Testis (tissue), 3 donors: Measurements from ENCODE around the gene PAIP1. TPM values are rescaled to one million over a fixed set of nuclear protein-coding genes. Genes with fewer than 3 reads are reported as not detected.

ENCODE experiments used
- DNase-seq: peaks from one replicate; pipeline ENCODE4 v3.0.0-alpha.2; 2019
- H3K27ac ChIP-seq, 2 donors: fragments of 200-600 bp; sonication (generic); one replicate each; pipeline ENCODE4 v1.5.1; 2019
- H3K27me3 ChIP-seq: fragments of 200-600 bp; sonication (generic); one replicate; pipeline ENCODE4 v1.5.1; 2019
- H3K36me3 ChIP-seq: fragments of 200-600 bp; sonication (generic); one replicate; pipeline ENCODE4 v1.5.1; 2017; ENCODE audit warnings: low read depth; ENCODE audit errors: missing control alignments
- H3K4me1 ChIP-seq: fragments of 200-600 bp; sonication (generic); one replicate; pipeline ENCODE4 v1.5.1; 2019
- H3K4me3 ChIP-seq, 2 donors: fragments of 200-600 bp; sonication (generic); one replicate each; pipeline ENCODE4 v1.5.1; 2017 to 2019
- H3K9me3 ChIP-seq: fragments of 200-600 bp; sonication (generic); one replicate; pipeline ENCODE4 v1.5.1; 2017
- CTCF ChIP-seq, 3 experiments: fragments of 450-650 bp in 2 of 3; fragments of 200-600 bp in 1 of 3; sonication (generic) in 1 of 3; IDR thresholded peaks; one replicate each; pipeline ENCODE4 v1.5.1; 2016 to 2019; ENCODE audit warnings: antibody characterized with exemption in 3 of 3, mild to moderate bottlenecking in 2 of 3, moderate library complexity in 1 of 3
- POLR2A ChIP-seq: fragments of 450-650 bp; IDR thresholded peaks from one replicate; pipeline ENCODE4 v1.6.1; 2017; ENCODE audit warnings: antibody characterized with exemption, mild to moderate bottlenecking, moderate library complexity
- WGBS, 2 donors: methylation state at CpG; one replicate each; pipeline ENCODE4 v1.1.5; 2018; 5-methylcytosine and 5-hydroxymethylcytosine counted together
- intact Hi-C: fragments of 100-400 bp; cut with DNase I; formaldehyde crosslinking; loops from one replicate; pipeline ENCODE4 v1.15.1; 2023; ENCODE audit warnings: low total_unique reads
- polyA plus RNA-seq: library from polyadenylated mRNA; stranded (reverse); fragments of 350-450 nt; fragmentation: Illumina TruSeq; extraction: RNeasy Lipid Tissue Mini Kit (QIAGEN cat#74804); gene quantifications from one replicate; pipeline ENCODE4 v1.2.3, GENCODE V29; 2014; ENCODE audit warnings: low read depth, low replicate concordance; ENCODE audit not compliant: insufficient read depth
- total RNA-seq, 2 donors: library from RNA; depleted of rRNA; stranded (reverse); fragments of >200 nt; gene quantifications; one replicate each; pipeline ENCODE4 v1.2.3, GENCODE V29; 2016

Gene PAIP1
- total and polyA plus RNA-seq, 3 donors from 2014 or later: 103 to 135 (median 117) TPM

GRCh38 chr5:43589310-43589709, 32.4 kb upstream of the PAIP1 start:
- no peak for DNase-seq
- H3K36me3 ChIP-seq: no peaks in the 10 kb centered on the region
- 89 to 94% methylated on average over 1 of the region's 1 CpG for WGBS, 2 donors
- H3K27me3 ChIP-seq: no peaks in the 10 kb centered on the region
- H3K9me3 ChIP-seq: no peaks in the 10 kb centered on the region
- H3K4me1 ChIP-seq: no peaks in the 10 kb centered on the region
- intact Hi-C loops: no loop called here
- no peak for TF ChIP-seq CTCF (IDR thresholded peaks at IDR 0.05)
- TF ChIP-seq POLR2A: no peak
- no peak overlapping the region for H3K4me3 ChIP-seq
- no peak overlapping the region for H3K27ac ChIP-seq

- intact Hi-C loops: no loop called here
- TF ChIP-seq POLR2A (no peak), CTCF (IDR thresholded peaks at IDR 0.05) (no peak)
- DNase-seq: no peak
Observed at GRCh38 chr5:43588842-43589241, 32.0 kb upstream of the PAIP1 start.

GRCh38 chr5:43584166-43584699, 27.4 kb upstream of the PAIP1 start:
- 86 to 91% methylated on average over 1 of the region's 1 CpG for WGBS, 2 donors
- H3K4me1 ChIP-seq: no peaks in the 10 kb centered on the region
- no peak for DNase-seq
- no peaks in the 10 kb centered on the region for H3K36me3 ChIP-seq
- no peaks in the 10 kb centered on the region for H3K9me3 ChIP-seq
- no peak overlapping the region for H3K27ac ChIP-seq
- intact Hi-C loops: no loop called here
- TF ChIP-seq POLR2A (no peak), CTCF (IDR thresholded peaks at IDR 0.05) (no peak)
- no peaks in the 10 kb centered on the region for H3K27me3 ChIP-seq
- no peak overlapping the region for H3K4me3 ChIP-seq

More at GRCh38 chr5:43588842-43589241, 32.0 kb upstream of the PAIP1 start:
- no peaks in the 10 kb centered on the region for H3K9me3 ChIP-seq
- no peaks in the 10 kb centered on the region for H3K4me1 ChIP-seq
- no peak overlapping the region for H3K4me3 ChIP-seq
- H3K36me3 ChIP-seq: no peaks in the 10 kb centered on the region
- 45% methylated on average over 1 of the region's 1 CpG for WGBS, 2 donors
- no peaks in the 10 kb centered on the region for H3K27me3 ChIP-seq
- H3K27ac ChIP-seq: no peak overlapping the region

GRCh38 chr5:43583724-43584123, 26.8 kb upstream of the PAIP1 start:
- Histone ChIP-seq H3K4me3 (no peak overlapping the region), H3K9me3 (no peaks in the 10 kb centered on the region), H3K27ac (no peak overlapping the region), H3K4me1 (no peaks in the 10 kb centered on the region), H3K27me3 (no peaks in the 10 kb centered on the region), H3K36me3 (no peaks in the 10 kb centered on the region)
- intact Hi-C loops: no loop called here
- no peak for DNase-seq
- TF ChIP-seq POLR2A (no peak), CTCF (IDR thresholded peaks at IDR 0.05) (no peak)
